22Rv1 (cell line): Measurements from ENCODE around the gene ATRN.

Source experiments
- CTCF ChIP-seq: fragments of 450-650 bp; IDR thresholded peaks from 2 replicates; pipeline ENCODE4 v1.5.1; 2017; ENCODE audit warnings: mild to moderate bottlenecking
- ZFX ChIP-seq: fragments of 450-650 bp; IDR thresholded peaks from 2 replicates; pipeline ENCODE4 v1.6.1; 2017; ENCODE audit warnings: antibody characterized with exemption, borderline replicate concordance

- TF ChIP-seq CTCF (no peak), ZFX (no peak)
These were observed 47.7 kb upstream of the ATRN start for GRCh38 chr20:3423126-3423525.
